MM.1S (cell line): Measurements from ENCODE around the gene PRELID2.

Experiments
- DNase-seq: peaks from one replicate; pipeline ENCODE4 v3.0.0-alpha.2; 2015
- H2AFZ ChIP-seq: fragments of 300-600 bp; sonication (generic); 2 replicates; pipeline ENCODE4 v1.6.0; 2016; ENCODE audit warnings: antibody characterized with exemption, low read length
- H3F3A ChIP-seq: fragments of 300-600 bp; sonication (generic); 2 replicates; pipeline ENCODE4 v1.6.1; 2016; ENCODE audit warnings: mild to moderate bottlenecking, antibody characterized with exemption, low read length, moderate library complexity, mixed read lengths; ENCODE audit not compliant: insufficient read depth
- H3K27ac ChIP-seq: fragments of 300-600 bp; sonication (generic); 2 replicates; pipeline ENCODE4 v1.5.1; 2016; ENCODE audit warnings: mild to moderate bottlenecking, low read length
- H3K27me3 ChIP-seq: fragments of 300-600 bp; sonication (generic); replicated peaks from 2 replicates; pipeline ENCODE4 v1.6.0; 2016; ENCODE audit warnings: low read length; ENCODE audit not compliant: insufficient read depth
- H3K36me3 ChIP-seq: fragments of 300-600 bp; sonication (generic); replicated peaks from 2 replicates; pipeline ENCODE4 v1.6.1; 2016; ENCODE audit warnings: mild to moderate bottlenecking, low read length, mixed read lengths; ENCODE audit not compliant: insufficient read depth
- H3K4me1 ChIP-seq: fragments of 300-600 bp; sonication (generic); 2 replicates; pipeline ENCODE4 v1.6.1; 2016; ENCODE audit warnings: low read length, mixed read lengths
- H3K4me2 ChIP-seq: fragments of 300-600 bp; sonication (generic); 2 replicates; pipeline ENCODE4 v1.6.0; 2016; ENCODE audit warnings: low read depth, low read length
- H3K4me3 ChIP-seq: fragments of 300-600 bp; sonication (generic); 2 replicates; pipeline ENCODE4 v1.5.1; 2016; ENCODE audit warnings: low read length, mixed read lengths
- H3K79me2 ChIP-seq: fragments of 300-600 bp; sonication (generic); 2 replicates; pipeline ENCODE4 v1.6.1; 2016; ENCODE audit warnings: mixed run types, low read length, mixed read lengths
- H3K9ac ChIP-seq: fragments of 300-600 bp; sonication (generic); 2 replicates; pipeline ENCODE4 v1.6.1; 2016; ENCODE audit warnings: low read length, mixed read lengths
- H3K9me2 ChIP-seq: fragments of 300-600 bp; sonication (generic); replicated peaks from 2 replicates; pipeline ENCODE4 v1.6.1; 2016; ENCODE audit warnings: mild to moderate bottlenecking, low read length, mixed read lengths; ENCODE audit not compliant: insufficient read depth
- H3K9me3 ChIP-seq: fragments of 300-600 bp; sonication (generic); replicated peaks from 2 replicates; pipeline ENCODE4 v1.6.1; 2016; ENCODE audit warnings: mild to moderate bottlenecking, low read length, mixed read lengths; ENCODE audit not compliant: insufficient read depth
- H4K20me1 ChIP-seq: fragments of 300-600 bp; sonication (generic); 2 replicates; pipeline ENCODE4 v1.6.1; 2016; ENCODE audit warnings: mild to moderate bottlenecking, low read length, moderate library complexity, mixed read lengths; ENCODE audit not compliant: insufficient read depth
- CTCF ChIP-seq: fragments of 300-600 bp; sonication (generic); IDR thresholded peaks from 2 replicates; pipeline ENCODE4 v1.5.1; 2016; ENCODE audit warnings: antibody characterized with exemption, low read length, mixed read lengths
- EZH2 ChIP-seq: fragments of 300-600 bp; sonication (generic); optimal IDR thresholded peaks from 2 replicates; pipeline ENCODE3; 2017; ENCODE audit warnings: low read depth, mild to moderate bottlenecking, antibody characterized with exemption, low read length, mixed read lengths
- EZH2phosphoT487 ChIP-seq: fragments of 300-600 bp; sonication (generic); IDR thresholded peaks from 2 replicates; pipeline ENCODE4 v1.6.1; 2018; ENCODE audit warnings: antibody characterized with exemption, low read length

The PRELID2 gene

DNA sequence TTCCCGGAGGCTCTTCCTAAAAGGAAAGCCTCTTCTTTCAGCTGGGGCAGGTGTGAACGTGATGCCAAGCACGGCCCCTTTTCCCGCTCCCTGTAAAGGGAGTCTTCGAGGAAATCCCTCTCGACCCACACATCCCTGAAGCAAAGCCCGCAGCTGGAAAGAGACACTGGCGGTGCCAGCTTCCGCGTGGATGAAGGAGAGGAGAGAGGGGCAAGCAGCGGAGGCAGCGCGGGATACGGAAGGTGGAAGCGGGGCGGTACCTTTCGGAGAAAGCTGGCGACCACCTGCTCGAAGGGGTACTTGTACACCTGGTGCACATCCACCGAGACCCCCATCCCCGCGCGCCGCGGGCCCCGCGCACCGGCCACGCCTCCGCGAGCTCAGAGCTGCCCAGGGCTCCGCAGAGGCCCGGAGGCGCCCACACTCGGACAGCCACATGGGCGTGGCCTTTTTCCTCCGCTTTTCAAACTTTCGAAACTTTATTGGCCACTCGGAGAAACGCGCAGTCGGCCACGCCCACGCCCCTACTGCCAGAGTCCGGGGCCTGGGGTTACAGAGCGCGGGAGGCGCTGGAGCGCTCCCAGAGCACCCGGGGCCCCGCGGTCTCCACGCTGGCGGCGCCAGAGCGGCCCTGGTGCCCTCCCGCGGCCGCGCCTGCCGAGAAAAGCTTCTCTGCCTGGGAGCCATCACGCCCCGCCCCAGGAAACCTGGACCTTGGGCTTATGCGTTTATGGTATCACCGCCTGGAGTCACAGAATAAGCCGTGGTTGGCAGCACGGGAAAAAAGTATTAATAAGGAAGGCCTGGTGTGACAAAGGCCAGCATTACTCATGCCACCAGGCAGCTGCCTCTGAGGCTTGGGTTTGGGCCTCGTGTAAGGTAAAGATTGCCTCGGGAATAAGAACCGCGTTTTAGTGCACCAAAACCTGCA lies at the start of gene PRELID2:
Gene PRELID2 (minus strand): TSS at position 426 of the 931 bp plus-strand sequence. CDS start 91 bp downstream, at position 335.
- peak; percentile 94 for DNase-seq
- peak within 1 kb of the TSS; percentile 86 for H3K4me3 ChIP-seq
- H2AFZ ChIP-seq = peak within 1 kb of the TSS; percentile 98

GRCh38 chr5:145874765-145875164 lies 39.6 kb upstream of the PRELID2 start:
- Histone ChIP-seq H3F3A (no peaks in the 10 kb centered on the region), H3K4me2 (no peak overlapping the region), H3K27ac (no peak overlapping the region), H3K9me2 (no peaks in the 10 kb centered on the region), H3K9me3 (no peaks in the 10 kb centered on the region), H3K4me1 (no peaks in the 10 kb centered on the region), H2AFZ (no peak overlapping the region), H3K79me2 (no peaks in the 10 kb centered on the region), H4K20me1 (no peaks in the 10 kb centered on the region), H3K27me3 (no peaks in the 10 kb centered on the region), H3K36me3 (no peaks in the 10 kb centered on the region), H3K4me3 (no peak overlapping the region), H3K9ac (no peak overlapping the region)
- DNase-seq = no peak
- TF ChIP-seq CTCF (no peak), EZH2 (no peak), EZH2phosphoT487 (no peak)

More for the DNA sequence above, at the start of gene PRELID2:
- Histone ChIP-seq H3K9me2 (no peaks in the 10 kb centered on the region), H3F3A (no peaks in the 10 kb centered on the region), H4K20me1 (no peaks in the 10 kb centered on the region), H3K9me3 (no peaks in the 10 kb centered on the region), H3K79me2 (no peaks in the 10 kb centered on the region; the same call in 1 of the 2 replicates), H3K27me3 (no peaks in the 10 kb centered on the region), H3K4me1 (peaks cover 4% of the 10 kb centered on the region; the same call in 1 of the 2 replicates), H3K4me2 (peak within 1 kb of the TSS; percentile 94), H3K36me3 (no peaks in the 10 kb centered on the region), H3K27ac (peak within 1 kb of the TSS; percentile 19; the same call in 1 of the 2 replicates), H3K9ac (peak within 1 kb of the TSS; percentile 65)
- TF ChIP-seq EZH2phosphoT487 = no peak
- no peak for TF ChIP-seq EZH2
- TF ChIP-seq CTCF = no peak

- Histone ChIP-seq H3K4me2 (no peak within 1 kb of the TSS), H3F3A (no peaks in the 10 kb centered on the region), H3K27me3 (no peaks in the 10 kb centered on the region), H3K4me3 (no peak within 1 kb of the TSS), H2AFZ (no peak within 1 kb of the TSS), H3K79me2 (no peaks in the 10 kb centered on the region), H3K27ac (no peak within 1 kb of the TSS), H3K36me3 (no peaks in the 10 kb centered on the region), H3K9me3 (no peaks in the 10 kb centered on the region), H3K4me1 (no peaks in the 10 kb centered on the region), H3K9ac (no peak within 1 kb of the TSS), H4K20me1 (no peaks in the 10 kb centered on the region), H3K9me2 (no peaks in the 10 kb centered on the region)
- DNase-seq = no peak
- no peak for TF ChIP-seq EZH2phosphoT487
Measured at GRCh38 chr5:145872914-145873313, 37.8 kb upstream of the PRELID2 start, which contains the start of gene GRXCR2. TSS of gene GRXCR2 (minus strand) at chr5:145873014. CDS start at chr5:145872968, 46 bp downstream.
